SK-N-SH treated with all-trans-retinoic acid at 6 μM for 48 hours (cell line): ENCODE results near the gene KCNJ2.

Source experiments
- ATAC-seq: fragments of 200-7000 bp; cut with Tn5 transposase; 3 replicates; pipeline ENCODE4 v1.9.1; 2020; ENCODE audit warnings: mild to moderate bottlenecking, moderate library complexity
- ARNTL ChIP-seq: fragments of 450-650 bp; formaldehyde crosslinking; IDR thresholded peaks from 2 replicates; pipeline ENCODE4 v1.5.0; 2020; ENCODE audit warnings: low read depth, mild to moderate bottlenecking, moderate library complexity, borderline replicate concordance
- BACH2 ChIP-seq: fragments of 250-450 bp; sonication (Bioruptor Pico); IDR thresholded peaks from 2 replicates; pipeline ENCODE4 v1.9.0; 2021; ENCODE audit warnings: mild to moderate bottlenecking, borderline replicate concordance
- CSDC2 ChIP-seq: fragments of 250-450 bp; sonication (Bioruptor Pico); IDR thresholded peaks from 2 replicates; pipeline ENCODE4 v1.5.0; 2020; ENCODE audit warnings: mild to moderate bottlenecking, moderate library complexity
- ESRRG ChIP-seq: fragments of 250-450 bp; sonication (Bioruptor Pico); IDR thresholded peaks from 2 replicates; pipeline ENCODE4 v1.6.1; 2021; ENCODE audit warnings: mild to moderate bottlenecking
- ISL1 ChIP-seq: fragments of 250-450 bp; sonication (Bioruptor Pico); IDR thresholded peaks from 2 replicates; pipeline ENCODE4 v2.1.2; 2022; ENCODE audit warnings: mild to moderate bottlenecking, moderate library complexity
- OSR1 ChIP-seq: fragments of 250-450 bp; sonication (Bioruptor Pico); IDR thresholded peaks from 2 replicates; pipeline ENCODE4 v1.8.0; 2022; ENCODE audit warnings: moderate library complexity, mild to moderate bottlenecking, inconsistent platforms
- RARB ChIP-seq: fragments of 250-450 bp; sonication (Bioruptor Pico); IDR thresholded peaks from 2 replicates; pipeline ENCODE4 v1.8.0; 2021; ENCODE audit warnings: mild to moderate bottlenecking, moderate library complexity
- SNAI2 ChIP-seq: fragments of 250-450 bp; sonication (Bioruptor Pico); IDR thresholded peaks from 2 replicates; pipeline ENCODE4 v1.5.0; 2020; ENCODE audit warnings: mild to moderate bottlenecking, moderate library complexity
- TOX ChIP-seq: fragments of 250-450 bp; sonication (Bioruptor Pico); IDR thresholded peaks from 2 replicates; pipeline ENCODE4 v1.8.0; 2021; ENCODE audit warnings: mild to moderate bottlenecking, moderate library complexity, borderline replicate concordance
- ZC3H10 ChIP-seq: fragments of 250-450 bp; sonication (Bioruptor Pico); IDR thresholded peaks from 2 replicates; pipeline ENCODE4 v1.5.1; 2021; ENCODE audit warnings: mild to moderate bottlenecking, moderate library complexity
- ZFP3 ChIP-seq: fragments of 250-450 bp; sonication (Bioruptor Pico); IDR thresholded peaks from 2 replicates; pipeline ENCODE4 v1.5.0; 2020; ENCODE audit warnings: mild to moderate bottlenecking, moderate library complexity
- ZFP30 ChIP-seq: fragments of 450-650 bp; formaldehyde crosslinking; IDR thresholded peaks from 2 replicates; pipeline ENCODE4 v1.5.0; 2022; ENCODE audit warnings: mild to moderate bottlenecking, moderate library complexity
- ZNF565 ChIP-seq: fragments of 450-650 bp; formaldehyde crosslinking; conservative IDR thresholded peaks from 2 replicates; pipeline ENCODE4 v1.5.0; 2020; ENCODE audit warnings: low read depth, mild to moderate bottlenecking, moderate library complexity
- ZNF70 ChIP-seq: fragments of 450-650 bp; formaldehyde crosslinking; IDR thresholded peaks from 2 replicates; pipeline ENCODE4 v1.5.0; 2020; ENCODE audit warnings: mild to moderate bottlenecking, moderate library complexity
- ZNF8 ChIP-seq: fragments of 450-650 bp; formaldehyde crosslinking; IDR thresholded peaks from 2 replicates; pipeline ENCODE4 v1.5.0; 2020; ENCODE audit warnings: mild to moderate bottlenecking, moderate library complexity
- TF ChIP-seq, protein P1 (sequence below): fragments of 250-450 bp; sonication (Bioruptor Pico); IDR thresholded peaks from 2 replicates; pipeline ENCODE4 v1.5.0; 2020; ENCODE audit warnings: mild to moderate bottlenecking, moderate library complexity
- TF ChIP-seq, protein P2 (sequence below): fragments of 250-450 bp; sonication (Bioruptor Pico); IDR thresholded peaks from 2 replicates; pipeline ENCODE4 v1.5.1; 2021; ENCODE audit warnings: mild to moderate bottlenecking, moderate library complexity
- TF ChIP-seq, protein P3 (sequence below): fragments of 250-450 bp; sonication (Bioruptor Pico); IDR thresholded peaks from 2 replicates; pipeline ENCODE4 v1.8.0; 2020; ENCODE audit warnings: mild to moderate bottlenecking, moderate library complexity, borderline replicate concordance
- TF ChIP-seq, protein P4 (sequence below): fragments of 250-450 bp; sonication (Bioruptor Pico); IDR thresholded peaks from 2 replicates; pipeline ENCODE4 v1.5.1; 2020; ENCODE audit warnings: low read depth, mild to moderate bottlenecking, moderate library complexity
- TF ChIP-seq, protein P5 (sequence below): fragments of 250-450 bp; sonication (Bioruptor Pico); IDR thresholded peaks from 2 replicates; pipeline ENCODE4 v1.8.0; 2021; ENCODE audit warnings: low read depth, mild to moderate bottlenecking, moderate library complexity, borderline replicate concordance

KCNJ2 gene

DNA sequence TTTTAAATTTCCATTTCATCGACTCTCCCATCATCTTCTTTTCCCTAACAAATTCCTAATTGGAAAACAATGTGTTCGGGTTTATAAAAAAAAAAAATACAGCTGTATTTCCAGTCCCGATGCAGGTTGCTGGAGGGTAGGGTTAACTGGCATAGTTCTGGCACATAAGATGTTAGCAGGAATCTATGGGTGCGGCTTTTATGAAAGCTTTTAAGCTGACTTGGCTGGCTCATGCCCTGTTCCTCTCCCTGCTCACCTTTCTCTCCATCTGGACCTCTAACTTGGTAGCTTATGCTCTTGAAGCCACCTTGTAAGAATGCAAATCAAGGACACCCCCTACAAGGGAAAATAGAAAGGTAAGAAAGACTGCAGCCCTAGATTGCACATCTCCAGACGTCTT, 33.2 kb upstream of the KCNJ2 start (continued):
- no peak for TF ChIP-seq ZFP30 (CRISPR knock-in tag)

DNA sequence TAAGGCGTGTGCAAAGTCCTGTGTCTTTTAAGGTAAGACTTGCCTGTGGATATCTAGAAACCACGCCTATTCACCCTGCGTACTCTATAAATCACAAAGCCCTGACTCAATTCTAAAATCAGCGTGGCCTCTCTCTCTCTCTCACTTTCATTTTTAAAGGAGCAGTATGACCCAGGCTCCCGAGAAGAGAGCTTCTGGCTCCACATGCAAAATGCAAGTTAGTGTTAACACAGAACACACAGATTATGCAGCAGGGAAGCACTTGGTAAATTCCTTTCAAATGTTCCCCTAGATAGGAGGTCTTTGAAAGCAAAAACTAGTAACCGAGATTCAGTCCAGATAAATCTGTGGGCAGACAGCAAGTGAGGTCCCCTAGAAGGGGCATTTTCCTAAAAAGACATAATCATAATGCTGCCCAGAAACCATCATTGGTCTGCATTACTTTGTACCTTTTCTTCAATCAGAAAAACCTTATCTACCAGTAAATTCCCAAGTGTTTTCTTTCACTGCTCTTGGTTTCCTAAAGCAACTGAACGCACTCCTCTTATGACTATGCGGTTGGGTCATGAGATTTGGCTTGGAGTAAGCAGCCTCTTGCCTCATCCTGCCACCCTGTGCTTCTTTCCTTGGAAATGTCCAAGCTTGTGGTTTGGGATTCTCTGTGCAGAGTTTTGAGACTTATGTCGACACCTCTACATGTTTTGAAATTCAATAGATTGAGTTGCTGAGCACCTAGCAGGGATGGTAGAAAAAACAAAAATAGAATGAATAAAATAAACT, 31.7 kb upstream of the KCNJ2 start:
- ATAC-seq = peak; percentile 74
- TF ChIP-seq ZC3H10 (CRISPR knock-in tag) (no peak), ZNF8 (CRISPR knock-in tag) (no peak), SNAI2 (CRISPR knock-in tag) (no peak), CSDC2 (CRISPR knock-in tag) (no peak), ISL1 (no peak), RARB (CRISPR knock-in tag) (no peak), ZFP30 (CRISPR knock-in tag) (no peak), ZNF70 (CRISPR knock-in tag) (no peak), BACH2 (no peak), ARNTL (CRISPR knock-in tag) (no peak)
- TF ChIP-seq, protein P1, sequence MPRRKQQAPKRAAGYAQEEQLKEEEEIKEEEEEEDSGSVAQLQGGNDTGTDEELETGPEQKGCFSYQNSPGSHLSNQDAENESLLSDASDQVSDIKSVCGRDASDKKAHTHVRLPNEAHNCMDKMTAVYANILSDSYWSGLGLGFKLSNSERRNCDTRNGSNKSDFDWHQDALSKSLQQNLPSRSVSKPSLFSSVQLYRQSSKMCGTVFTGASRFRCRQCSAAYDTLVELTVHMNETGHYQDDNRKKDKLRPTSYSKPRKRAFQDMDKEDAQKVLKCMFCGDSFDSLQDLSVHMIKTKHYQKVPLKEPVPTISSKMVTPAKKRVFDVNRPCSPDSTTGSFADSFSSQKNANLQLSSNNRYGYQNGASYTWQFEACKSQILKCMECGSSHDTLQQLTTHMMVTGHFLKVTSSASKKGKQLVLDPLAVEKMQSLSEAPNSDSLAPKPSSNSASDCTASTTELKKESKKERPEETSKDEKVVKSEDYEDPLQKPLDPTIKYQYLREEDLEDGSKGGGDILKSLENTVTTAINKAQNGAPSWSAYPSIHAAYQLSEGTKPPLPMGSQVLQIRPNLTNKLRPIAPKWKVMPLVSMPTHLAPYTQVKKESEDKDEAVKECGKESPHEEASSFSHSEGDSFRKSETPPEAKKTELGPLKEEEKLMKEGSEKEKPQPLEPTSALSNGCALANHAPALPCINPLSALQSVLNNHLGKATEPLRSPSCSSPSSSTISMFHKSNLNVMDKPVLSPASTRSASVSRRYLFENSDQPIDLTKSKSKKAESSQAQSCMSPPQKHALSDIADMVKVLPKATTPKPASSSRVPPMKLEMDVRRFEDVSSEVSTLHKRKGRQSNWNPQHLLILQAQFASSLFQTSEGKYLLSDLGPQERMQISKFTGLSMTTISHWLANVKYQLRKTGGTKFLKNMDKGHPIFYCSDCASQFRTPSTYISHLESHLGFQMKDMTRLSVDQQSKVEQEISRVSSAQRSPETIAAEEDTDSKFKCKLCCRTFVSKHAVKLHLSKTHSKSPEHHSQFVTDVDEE (CRISPR knock-in tag) = no peak
- TF ChIP-seq, protein P2, sequence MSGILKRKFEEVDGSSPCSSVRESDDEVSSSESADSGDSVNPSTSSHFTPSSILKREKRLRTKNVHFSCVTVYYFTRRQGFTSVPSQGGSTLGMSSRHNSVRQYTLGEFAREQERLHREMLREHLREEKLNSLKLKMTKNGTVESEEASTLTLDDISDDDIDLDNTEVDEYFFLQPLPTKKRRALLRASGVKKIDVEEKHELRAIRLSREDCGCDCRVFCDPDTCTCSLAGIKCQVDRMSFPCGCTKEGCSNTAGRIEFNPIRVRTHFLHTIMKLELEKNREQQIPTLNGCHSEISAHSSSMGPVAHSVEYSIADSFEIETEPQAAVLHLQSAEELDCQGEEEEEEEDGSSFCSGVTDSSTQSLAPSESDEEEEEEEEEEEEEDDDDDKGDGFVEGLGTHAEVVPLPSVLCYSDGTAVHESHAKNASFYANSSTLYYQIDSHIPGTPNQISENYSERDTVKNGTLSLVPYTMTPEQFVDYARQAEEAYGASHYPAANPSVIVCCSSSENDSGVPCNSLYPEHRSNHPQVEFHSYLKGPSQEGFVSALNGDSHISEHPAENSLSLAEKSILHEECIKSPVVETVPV = no peak
- TF ChIP-seq, protein P3, sequence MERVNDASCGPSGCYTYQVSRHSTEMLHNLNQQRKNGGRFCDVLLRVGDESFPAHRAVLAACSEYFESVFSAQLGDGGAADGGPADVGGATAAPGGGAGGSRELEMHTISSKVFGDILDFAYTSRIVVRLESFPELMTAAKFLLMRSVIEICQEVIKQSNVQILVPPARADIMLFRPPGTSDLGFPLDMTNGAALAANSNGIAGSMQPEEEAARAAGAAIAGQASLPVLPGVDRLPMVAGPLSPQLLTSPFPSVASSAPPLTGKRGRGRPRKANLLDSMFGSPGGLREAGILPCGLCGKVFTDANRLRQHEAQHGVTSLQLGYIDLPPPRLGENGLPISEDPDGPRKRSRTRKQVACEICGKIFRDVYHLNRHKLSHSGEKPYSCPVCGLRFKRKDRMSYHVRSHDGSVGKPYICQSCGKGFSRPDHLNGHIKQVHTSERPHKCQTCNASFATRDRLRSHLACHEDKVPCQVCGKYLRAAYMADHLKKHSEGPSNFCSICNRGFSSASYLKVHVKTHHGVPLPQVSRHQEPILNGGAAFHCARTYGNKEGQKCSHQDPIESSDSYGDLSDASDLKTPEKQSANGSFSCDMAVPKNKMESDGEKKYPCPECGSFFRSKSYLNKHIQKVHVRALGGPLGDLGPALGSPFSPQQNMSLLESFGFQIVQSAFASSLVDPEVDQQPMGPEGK (CRISPR knock-in tag) = no peak

DNA sequence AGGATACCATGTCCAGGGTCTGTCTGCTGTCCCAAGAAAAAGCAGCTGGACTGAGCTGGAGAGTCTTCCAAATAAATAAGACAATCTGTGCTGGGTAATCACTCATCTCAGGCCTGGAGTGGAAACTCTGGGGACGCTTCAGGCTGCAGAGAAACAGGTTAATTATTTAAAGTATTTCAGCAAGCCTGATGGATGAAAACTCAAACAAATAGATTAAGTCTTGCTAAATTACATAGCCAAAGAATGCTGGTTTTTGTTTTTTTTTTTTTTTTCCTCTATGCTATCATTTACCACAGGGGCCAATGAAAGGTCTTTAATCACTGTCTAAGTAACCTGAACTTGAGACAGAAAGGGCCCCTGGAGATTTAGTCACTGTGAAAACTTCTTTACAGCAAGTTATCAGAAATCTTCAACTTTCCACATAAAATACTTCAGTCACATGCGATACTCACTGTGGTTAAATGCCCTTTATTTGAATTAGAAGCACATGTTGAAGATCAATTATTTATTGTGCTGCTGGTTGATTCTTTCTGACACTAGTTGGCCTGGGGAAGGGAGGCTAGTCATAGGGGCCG, 31.0 kb upstream of the KCNJ2 start:
- TF ChIP-seq TOX (CRISPR knock-in tag) (peak; percentile 68), ISL1 (peak; percentile 37), ZNF8 (CRISPR knock-in tag) (no peak)
- TF ChIP-seq, protein P4, sequence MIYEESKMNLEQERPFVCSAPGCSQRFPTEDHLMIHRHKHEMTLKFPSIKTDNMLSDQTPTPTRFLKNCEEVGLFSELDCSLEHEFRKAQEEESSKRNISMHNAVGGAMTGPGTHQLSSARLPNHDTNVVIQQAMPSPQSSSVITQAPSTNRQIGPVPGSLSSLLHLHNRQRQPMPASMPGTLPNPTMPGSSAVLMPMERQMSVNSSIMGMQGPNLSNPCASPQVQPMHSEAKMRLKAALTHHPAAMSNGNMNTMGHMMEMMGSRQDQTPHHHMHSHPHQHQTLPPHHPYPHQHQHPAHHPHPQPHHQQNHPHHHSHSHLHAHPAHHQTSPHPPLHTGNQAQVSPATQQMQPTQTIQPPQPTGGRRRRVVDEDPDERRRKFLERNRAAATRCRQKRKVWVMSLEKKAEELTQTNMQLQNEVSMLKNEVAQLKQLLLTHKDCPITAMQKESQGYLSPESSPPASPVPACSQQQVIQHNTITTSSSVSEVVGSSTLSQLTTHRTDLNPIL (CRISPR knock-in tag) = no peak
- ATAC-seq = peak; percentile 73

DNA sequence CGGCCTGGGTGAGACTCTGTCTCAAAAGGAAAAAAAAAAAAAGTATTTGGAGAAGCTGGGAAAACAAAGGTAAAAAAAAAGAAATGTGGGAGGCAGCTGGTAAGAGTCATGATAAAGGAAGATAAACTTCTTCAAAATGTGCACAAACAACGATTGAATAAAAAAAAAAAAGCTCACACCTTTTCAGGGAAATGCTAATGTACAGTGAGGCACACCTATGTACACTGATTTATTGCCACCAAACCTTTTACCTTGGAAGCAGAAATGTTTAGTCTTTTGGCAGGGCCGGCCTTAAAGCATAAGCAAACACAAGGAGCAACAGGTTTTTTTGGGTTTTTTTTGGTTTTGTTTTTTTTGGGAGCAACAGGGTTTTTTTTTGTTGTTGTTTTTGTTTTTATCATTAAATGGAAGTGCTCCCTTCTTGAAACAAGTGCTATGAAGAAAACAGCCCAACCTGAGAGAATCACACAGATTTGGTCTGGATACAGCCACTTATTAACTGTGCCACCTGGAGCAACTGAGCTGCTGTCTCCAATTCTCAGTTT, 29.8 kb upstream of the KCNJ2 start:
- no peak for ATAC-seq
- TF ChIP-seq ESRRG (CRISPR knock-in tag) (no peak), ZNF8 (CRISPR knock-in tag) (no peak), ZNF70 (CRISPR knock-in tag) (no peak), BACH2 (no peak), ZC3H10 (CRISPR knock-in tag) (no peak), ZFP30 (CRISPR knock-in tag) (no peak), TOX (CRISPR knock-in tag) (no peak), RARB (CRISPR knock-in tag) (no peak), ZNF565 (no peak), OSR1 (CRISPR knock-in tag) (no peak), ZFP3 (CRISPR knock-in tag) (no peak)
- TF ChIP-seq, protein P5, sequence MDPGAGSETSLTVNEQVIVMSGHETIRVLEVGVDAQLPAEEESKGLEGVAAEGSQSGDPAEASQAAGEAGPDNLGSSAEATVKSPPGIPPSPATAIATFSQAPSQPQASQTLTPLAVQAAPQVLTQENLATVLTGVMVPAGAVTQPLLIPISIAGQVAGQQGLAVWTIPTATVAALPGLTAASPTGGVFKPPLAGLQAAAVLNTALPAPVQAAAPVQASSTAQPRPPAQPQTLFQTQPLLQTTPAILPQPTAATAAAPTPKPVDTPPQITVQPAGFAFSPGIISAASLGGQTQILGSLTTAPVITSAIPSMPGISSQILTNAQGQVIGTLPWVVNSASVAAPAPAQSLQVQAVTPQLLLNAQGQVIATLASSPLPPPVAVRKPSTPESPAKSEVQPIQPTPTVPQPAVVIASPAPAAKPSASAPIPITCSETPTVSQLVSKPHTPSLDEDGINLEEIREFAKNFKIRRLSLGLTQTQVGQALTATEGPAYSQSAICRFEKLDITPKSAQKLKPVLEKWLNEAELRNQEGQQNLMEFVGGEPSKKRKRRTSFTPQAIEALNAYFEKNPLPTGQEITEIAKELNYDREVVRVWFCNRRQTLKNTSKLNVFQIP = no peak
- TF ChIP-seq, protein P3 (CRISPR knock-in tag) = no peak
- TF ChIP-seq, protein P4 (CRISPR knock-in tag) = no peak
